HEK293T (cell line): Measurements from ENCODE around the gene HOXA7.

Experiments
- ARNT ChIP-seq: fragments of 450-650 bp; IDR thresholded peaks from 2 replicates; pipeline ENCODE4 v1.6.1; 2017; ENCODE audit warnings: mild to moderate bottlenecking
- BHLHE40 ChIP-seq: fragments of 450-650 bp; IDR thresholded peaks from 2 replicates; pipeline ENCODE4 v1.6.1; 2016; ENCODE audit warnings: mild to moderate bottlenecking, moderate library complexity, borderline replicate concordance
- CTBP1 ChIP-seq: fragments of 450-650 bp; IDR thresholded peaks from 2 replicates; pipeline ENCODE4 v1.6.1; 2016; ENCODE audit warnings: borderline replicate concordance
- ELF4 ChIP-seq: fragments of 450-650 bp; IDR thresholded peaks from 2 replicates; pipeline ENCODE4 v1.6.1; 2017; ENCODE audit warnings: antibody characterized with exemption
- FOXM1 ChIP-seq: fragments of 450-650 bp; IDR thresholded peaks from 2 replicates; pipeline ENCODE4 v1.6.1; 2017; ENCODE audit warnings: mild to moderate bottlenecking, borderline replicate concordance
- LEF1 ChIP-seq: fragments of 450-650 bp; IDR thresholded peaks from 2 replicates; pipeline ENCODE4 v1.6.1; 2017; ENCODE audit warnings: mild to moderate bottlenecking, borderline replicate concordance
- NFRKB ChIP-seq: fragments of 450-650 bp; IDR thresholded peaks from 2 replicates; pipeline ENCODE4 v1.6.1; 2016; ENCODE audit warnings: mild to moderate bottlenecking, moderate library complexity
- SP1 ChIP-seq: fragments of 450-650 bp; IDR thresholded peaks from 2 replicates; pipeline ENCODE4 v1.6.1; 2017
- TARDBP ChIP-seq: fragments of 450-650 bp; IDR thresholded peaks from 2 replicates; pipeline ENCODE4 v1.6.1; 2016
- TF ChIP-seq, protein P1 (sequence below): fragments of 450-650 bp; IDR thresholded peaks from 2 replicates; pipeline ENCODE4 v1.6.1; 2016

DNA sequence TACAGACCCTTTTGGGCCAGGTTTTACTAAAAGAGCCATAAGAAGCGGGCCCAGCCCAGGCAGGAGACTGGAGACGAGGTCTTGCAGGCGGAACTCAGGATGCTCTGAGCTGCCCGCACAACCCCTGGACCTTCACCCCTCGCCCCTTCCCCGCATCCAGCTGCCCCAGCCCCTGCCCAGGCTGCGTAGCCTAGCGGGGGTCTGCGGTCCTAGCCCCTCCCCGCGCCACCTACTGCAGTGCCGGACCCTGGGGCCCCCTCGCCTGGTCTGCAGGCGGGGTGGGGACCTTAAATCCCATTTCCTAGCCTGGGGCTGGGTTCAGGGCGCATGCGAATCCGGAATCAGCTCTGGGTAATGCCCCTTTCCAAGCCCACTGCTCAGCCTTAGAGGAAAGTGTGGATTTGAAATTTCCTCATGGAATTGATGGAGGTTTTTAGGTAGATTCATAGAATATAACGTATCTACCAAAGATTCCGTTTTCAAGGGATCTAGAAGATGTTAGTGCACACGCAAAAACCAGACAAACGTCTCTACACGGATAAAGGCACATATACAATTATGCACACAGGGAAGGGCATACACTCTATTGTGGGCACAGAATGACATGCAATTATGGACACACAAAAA lies 3.5 kb downstream of the HOXA7 start:
- TF ChIP-seq BHLHE40 (no peak), ELF4 (no peak), FOXM1 (no peak), ARNT (no peak), LEF1 (no peak), CTBP1 (no peak), TARDBP (no peak), NFRKB (no peak), SP1 (no peak)
- TF ChIP-seq, protein P1, sequence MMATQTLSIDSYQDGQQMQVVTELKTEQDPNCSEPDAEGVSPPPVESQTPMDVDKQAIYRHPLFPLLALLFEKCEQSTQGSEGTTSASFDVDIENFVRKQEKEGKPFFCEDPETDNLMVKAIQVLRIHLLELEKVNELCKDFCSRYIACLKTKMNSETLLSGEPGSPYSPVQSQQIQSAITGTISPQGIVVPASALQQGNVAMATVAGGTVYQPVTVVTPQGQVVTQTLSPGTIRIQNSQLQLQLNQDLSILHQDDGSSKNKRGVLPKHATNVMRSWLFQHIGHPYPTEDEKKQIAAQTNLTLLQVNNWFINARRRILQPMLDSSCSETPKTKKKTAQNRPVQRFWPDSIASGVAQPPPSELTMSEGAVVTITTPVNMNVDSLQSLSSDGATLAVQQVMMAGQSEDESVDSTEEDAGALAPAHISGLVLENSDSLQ = no peak
